ENCODE data around the gene KLHL25. TPM values are rescaled to one million over a fixed set of nuclear protein-coding genes. Genes with fewer than 3 reads are reported as not detected.

The KLHL25 gene
- total RNA-seq, 1 donor from 2014 or later = 16.4 TPM

DNA sequence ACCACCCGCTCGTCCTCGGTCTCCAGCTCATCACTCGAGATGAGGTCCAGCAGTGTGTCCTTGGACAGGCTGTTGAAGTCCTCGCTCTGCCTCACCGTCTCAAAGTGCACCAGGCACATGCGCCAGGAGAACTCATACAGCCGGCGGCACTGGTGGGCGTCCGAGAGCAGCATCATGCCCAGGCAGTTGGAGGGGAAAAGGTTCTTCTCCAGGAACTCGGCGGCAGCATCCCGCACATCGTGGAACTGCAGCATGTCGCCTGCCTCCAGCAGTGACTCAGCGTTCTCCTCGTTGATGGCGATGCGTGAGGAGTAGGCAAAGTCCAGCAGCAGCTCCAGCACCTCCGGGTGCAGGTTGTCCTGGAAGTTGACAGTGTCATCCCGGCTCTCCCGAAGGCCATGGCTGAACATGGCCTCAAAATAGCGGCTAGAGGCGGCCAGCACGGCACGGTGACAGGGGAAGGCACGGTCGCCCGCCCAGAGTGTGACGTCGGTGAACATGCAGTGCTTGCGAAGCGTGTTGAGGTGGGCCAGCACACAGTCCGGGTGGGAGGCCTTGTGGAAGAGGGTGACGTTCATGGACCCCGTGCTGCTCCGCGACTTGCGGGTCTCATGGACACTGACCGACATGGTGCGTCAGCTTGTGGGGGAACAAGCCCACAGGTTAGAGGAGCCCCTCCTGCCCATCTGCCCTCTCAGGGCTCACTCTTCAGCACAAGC lies 25.4 kb downstream of the KLHL25 start:
- TF ChIP-seq, protein P1, sequence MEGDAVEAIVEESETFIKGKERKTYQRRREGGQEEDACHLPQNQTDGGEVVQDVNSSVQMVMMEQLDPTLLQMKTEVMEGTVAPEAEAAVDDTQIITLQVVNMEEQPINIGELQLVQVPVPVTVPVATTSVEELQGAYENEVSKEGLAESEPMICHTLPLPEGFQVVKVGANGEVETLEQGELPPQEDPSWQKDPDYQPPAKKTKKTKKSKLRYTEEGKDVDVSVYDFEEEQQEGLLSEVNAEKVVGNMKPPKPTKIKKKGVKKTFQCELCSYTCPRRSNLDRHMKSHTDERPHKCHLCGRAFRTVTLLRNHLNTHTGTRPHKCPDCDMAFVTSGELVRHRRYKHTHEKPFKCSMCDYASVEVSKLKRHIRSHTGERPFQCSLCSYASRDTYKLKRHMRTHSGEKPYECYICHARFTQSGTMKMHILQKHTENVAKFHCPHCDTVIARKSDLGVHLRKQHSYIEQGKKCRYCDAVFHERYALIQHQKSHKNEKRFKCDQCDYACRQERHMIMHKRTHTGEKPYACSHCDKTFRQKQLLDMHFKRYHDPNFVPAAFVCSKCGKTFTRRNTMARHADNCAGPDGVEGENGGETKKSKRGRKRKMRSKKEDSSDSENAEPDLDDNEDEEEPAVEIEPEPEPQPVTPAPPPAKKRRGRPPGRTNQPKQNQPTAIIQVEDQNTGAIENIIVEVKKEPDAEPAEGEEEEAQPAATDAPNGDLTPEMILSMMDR (IDR thresholded peaks at IDR 0.05; ENCODE audit: unreplicated experiment) = no peak
- H3K4me1 Mint-ChIP-seq (ENCODE audit: low read depth) = peaks cover 10% of the 10 kb centered on the region
- no peak for DNase-seq (ENCODE audit: low spot score, unreplicated experiment)
- peaks cover 17% of the 10 kb centered on the region for H3K36me3 Mint-ChIP-seq (ENCODE audit: insufficient read depth)
- no peaks in the 10 kb centered on the region for H3K27me3 Mint-ChIP-seq
- H3K27ac Mint-ChIP-seq = no peak overlapping the region
- no peak overlapping the region for H3K4me3 Mint-ChIP-seq (ENCODE audit: low read depth)
- H3K9me3 Mint-ChIP-seq (ENCODE audit: low read depth) = no peaks in the 10 kb centered on the region

DNA sequence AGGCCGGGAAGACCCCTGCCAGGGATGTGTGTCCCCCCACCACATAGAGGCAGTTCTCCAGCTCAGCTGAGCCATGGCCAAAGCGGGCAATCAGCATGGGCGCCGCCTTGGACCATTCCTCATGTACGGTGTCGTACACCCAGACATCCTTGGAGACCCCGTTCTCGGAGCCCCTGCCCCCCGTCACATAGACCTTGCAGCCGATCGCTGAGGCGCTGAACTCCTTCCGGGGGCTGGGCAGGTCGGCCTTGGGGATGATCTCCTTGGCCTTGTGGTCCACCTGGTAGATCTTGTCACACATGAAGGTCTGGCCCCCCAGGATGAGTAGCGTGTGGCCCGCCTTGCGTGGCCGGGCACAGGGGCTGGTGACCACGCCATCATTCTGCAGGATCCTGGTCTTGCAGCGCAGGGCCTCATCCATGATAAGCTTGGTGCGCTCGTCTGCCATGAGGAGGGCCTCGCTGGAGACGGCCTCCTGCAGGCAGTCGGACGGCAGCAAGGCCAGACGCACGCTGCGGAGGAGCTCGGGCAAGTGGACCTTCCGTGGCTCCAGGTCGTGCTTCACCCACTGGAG lies 26.0 kb downstream of the KLHL25 start:
- Mint-ChIP-seq H3K4me1 (ENCODE audit: low read depth) (peaks cover 10% of the 10 kb centered on the region), H3K27ac (no peak overlapping the region), H3K27me3 (no peaks in the 10 kb centered on the region), H3K4me3 (ENCODE audit: low read depth) (no peak overlapping the region), H3K9me3 (ENCODE audit: low read depth) (no peaks in the 10 kb centered on the region), H3K36me3 (ENCODE audit: insufficient read depth) (peaks cover 17% of the 10 kb centered on the region)
- DNase-seq (ENCODE audit: low spot score, unreplicated experiment) = no peak
- TF ChIP-seq, protein P1 (IDR thresholded peaks at IDR 0.05; ENCODE audit: unreplicated experiment) = no peak

DNA sequence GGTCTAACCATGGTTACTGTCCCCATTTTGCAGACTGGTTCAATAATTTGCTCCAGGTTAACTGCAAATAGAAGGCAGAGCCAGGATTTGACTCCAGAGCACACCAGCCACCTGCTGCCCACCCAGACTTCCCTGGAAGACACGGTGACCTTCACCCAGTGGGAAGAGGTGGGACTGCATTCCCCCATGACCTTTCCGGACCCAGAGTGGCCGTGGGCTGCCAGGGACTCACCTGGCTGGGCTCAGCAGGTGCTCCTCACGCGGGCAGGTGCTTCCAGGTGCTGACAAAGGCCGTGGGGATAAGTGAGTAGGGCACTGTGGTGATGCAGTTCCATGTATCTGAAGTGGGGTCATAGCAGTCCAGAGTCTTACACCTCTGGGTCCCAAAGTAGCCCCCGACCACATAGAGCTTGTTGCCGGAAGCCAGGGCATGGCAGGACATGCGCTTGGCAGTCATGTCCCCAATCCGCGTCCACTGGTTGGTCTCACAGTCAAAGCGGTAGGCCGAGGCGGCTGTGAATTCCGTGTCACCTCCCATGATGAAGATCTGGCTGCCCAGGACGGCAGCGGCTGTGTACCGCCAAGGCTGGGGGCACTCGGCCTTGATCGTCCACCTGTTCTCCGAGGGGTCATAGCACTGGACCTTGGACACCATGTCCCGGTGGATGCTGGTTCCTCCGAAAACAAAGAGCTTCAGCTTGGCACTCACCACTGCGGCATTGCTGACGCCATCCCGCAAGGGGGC lies 26.8 kb downstream of the KLHL25 start:
- H3K36me3 Mint-ChIP-seq (ENCODE audit: insufficient read depth) = peaks cover 19% of the 10 kb centered on the region
- no peak overlapping the region for H3K4me3 Mint-ChIP-seq (ENCODE audit: low read depth)
- no peak overlapping the region for H3K27ac Mint-ChIP-seq
- H3K9me3 Mint-ChIP-seq (ENCODE audit: low read depth) = no peaks in the 10 kb centered on the region
- H3K4me1 Mint-ChIP-seq (ENCODE audit: low read depth) = peaks cover 10% of the 10 kb centered on the region
- DNase-seq (ENCODE audit: low spot score, unreplicated experiment) = no peak
- H3K27me3 Mint-ChIP-seq = no peaks in the 10 kb centered on the region
- TF ChIP-seq, protein P1 (IDR thresholded peaks at IDR 0.05; ENCODE audit: unreplicated experiment) = no peak

DNA sequence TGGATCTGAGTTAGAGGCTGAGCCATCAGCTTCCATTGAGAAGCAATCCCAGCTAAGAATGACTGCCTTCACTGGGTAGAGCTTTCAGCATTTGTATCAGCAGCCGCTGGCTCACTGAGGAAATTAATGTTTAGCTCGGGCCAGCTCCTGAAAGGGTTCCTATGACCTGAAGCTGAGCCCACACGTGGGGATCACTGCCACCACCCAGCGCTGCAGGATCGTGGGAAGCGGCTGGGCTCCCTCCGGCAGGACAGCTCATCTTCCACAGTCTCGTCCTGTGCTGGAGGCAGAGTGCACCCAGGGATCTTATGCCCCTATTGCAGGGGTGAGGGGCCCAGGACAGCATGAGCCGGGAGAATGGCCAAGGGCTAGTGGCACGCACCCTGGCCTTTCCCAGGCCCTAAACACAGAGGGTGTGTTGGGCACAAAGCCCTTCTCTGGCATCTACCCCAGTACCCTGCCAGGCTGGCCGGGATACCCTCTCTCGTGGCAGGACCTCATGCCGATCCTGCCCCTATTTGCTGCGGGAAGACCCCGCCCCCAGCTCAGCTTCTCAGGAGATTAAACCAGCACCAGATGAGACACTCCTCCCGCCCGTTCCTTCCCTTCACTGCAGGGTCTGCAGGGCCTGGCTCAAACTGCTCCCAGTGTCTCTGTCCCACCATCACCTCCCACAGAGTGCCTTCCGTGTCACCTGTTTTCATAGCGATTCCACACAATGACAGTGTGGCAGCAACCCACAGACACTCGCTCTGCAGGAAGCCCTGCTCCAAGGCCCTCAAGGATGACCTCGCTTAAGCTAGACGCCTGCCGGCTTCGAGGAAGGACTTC lies 28.5 kb downstream of the KLHL25 start:
- TF ChIP-seq, protein P1 (IDR thresholded peaks at IDR 0.05; ENCODE audit: unreplicated experiment) = no peak
- H3K9me3 Mint-ChIP-seq (ENCODE audit: low read depth) = no peaks in the 10 kb centered on the region
- peak overlapping the region; percentile 19 for H3K4me3 Mint-ChIP-seq (ENCODE audit: low read depth)
- H3K27ac Mint-ChIP-seq = peak overlapping the region; percentile 89
- no peaks in the 10 kb centered on the region for H3K27me3 Mint-ChIP-seq
- peaks cover 10% of the 10 kb centered on the region for H3K4me1 Mint-ChIP-seq (ENCODE audit: low read depth)
- peaks cover 18% of the 10 kb centered on the region for H3K36me3 Mint-ChIP-seq (ENCODE audit: insufficient read depth)
- no peak for DNase-seq (ENCODE audit: low spot score, unreplicated experiment)
